ENCODE data around the gene SLC35C1. TPM values are rescaled to one million over a fixed set of nuclear protein-coding genes. Genes with fewer than 3 reads are reported as not detected.

The SLC35C1 gene
- total RNA-seq, 1 experiment from 2014 or later, result 8.9 TPM

DNA sequence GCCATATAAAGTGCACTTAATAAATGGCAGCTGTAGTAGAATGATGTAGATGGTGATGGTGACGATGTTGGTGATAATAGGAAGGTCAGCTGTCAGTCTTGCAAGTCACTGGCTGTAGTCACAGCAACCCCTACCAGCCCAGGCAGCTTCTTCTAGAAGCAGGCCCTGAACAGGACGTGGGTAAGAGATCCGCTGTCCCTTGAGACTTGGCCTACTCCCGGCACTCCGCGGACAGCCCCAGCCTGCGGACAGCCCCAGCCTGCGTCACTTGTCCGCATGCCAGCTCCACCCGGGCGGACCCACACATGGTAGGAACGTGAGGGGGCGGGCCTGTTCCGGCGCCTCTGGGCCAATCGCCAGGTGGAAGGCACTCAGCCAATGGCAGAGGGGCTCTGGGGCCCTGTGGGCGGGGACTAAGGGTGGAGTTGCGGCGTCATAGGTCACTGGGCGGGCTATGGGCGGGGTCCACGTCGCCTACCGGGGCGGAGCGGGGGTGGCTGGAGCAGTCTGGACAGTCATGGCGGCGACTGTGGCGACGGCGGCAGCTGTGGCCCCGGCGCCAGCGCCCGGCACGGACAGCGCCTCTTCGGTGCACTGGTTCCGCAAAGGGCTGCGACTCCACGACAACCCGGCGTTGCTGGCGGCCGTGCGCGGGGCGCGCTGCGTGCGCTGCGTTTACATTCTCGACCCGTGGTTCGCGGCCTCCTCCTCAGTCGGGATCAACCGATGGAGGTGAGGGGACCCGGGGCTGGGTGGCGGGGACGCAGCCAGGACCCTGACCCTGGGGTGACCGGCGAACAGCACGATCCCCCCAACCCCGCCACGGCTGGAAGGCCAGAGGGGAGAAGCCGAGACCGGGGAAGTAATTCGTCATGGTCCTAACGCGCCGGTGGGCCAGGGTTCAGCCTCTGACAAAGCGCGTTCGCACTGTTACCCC, 42.3 kb downstream of the SLC35C1 start, which contains the start of gene CRY2:
CRY2 (plus strand) TSS at position 502 of the 937 bp plus-strand sequence; CDS start at position 518, 16 bp downstream.
- H3T11ph ChIP-seq (ENCODE audit: low read length), result no peak within 1 kb of the TSS
- no peaks in the 10 kb centered on the region for H3K9me3 ChIP-seq (ENCODE audit: control insufficient read depth, low read depth, low read length)
- H3K4me1 Mint-ChIP-seq, result peaks cover 21 to 29% of the 10 kb centered on the region in 2 experiments
- H2AK5ac ChIP-seq (ENCODE audit: insufficient read length, low read length), result no peak within 1 kb of the TSS
- H4K5ac ChIP-seq (ENCODE audit: insufficient read length, low read depth, low read length), result no peak within 1 kb of the TSS
- no peak within 1 kb of the TSS for H3K23ac ChIP-seq (ENCODE audit: insufficient read length, low read depth, low read length)
- no peak within 1 kb of the TSS for H2BK120ac ChIP-seq (ENCODE audit: low read depth, low read length, poor library complexity, severe bottlenecking)
- H3K4ac ChIP-seq (ENCODE audit: low read depth, low read length), result no peak within 1 kb of the TSS
- no peaks in the 10 kb centered on the region; a peak in 1 of 5 replicates for H3K9me3 Mint-ChIP-seq
- no peak within 1 kb of the TSS for H3K27ac ChIP-seq (ENCODE audit: insufficient read length, low read depth, low read length)
- no peaks in the 10 kb centered on the region; a peak in 1 of 7 replicates for H3K36me3 Mint-ChIP-seq (ENCODE audit: insufficient read depth in 1 of 3, low read depth in 3 of 3)
- H2BK5ac ChIP-seq (ENCODE audit: insufficient read length, low read length), result no peak within 1 kb of the TSS
- H3K18ac ChIP-seq (ENCODE audit: insufficient read length, low read depth, low read length), result peak within 1 kb of the TSS; percentile 65
- no peaks in the 10 kb centered on the region for H3K79me1 ChIP-seq (ENCODE audit: insufficient read depth, low read depth, low read length, poor library complexity, severe bottlenecking)
- no peak within 1 kb of the TSS for H2AFZ ChIP-seq (ENCODE audit: low read length)
- no peak within 1 kb of the TSS for H4K8ac ChIP-seq (replicated peaks; ENCODE audit: insufficient read length, low read depth, low read length)
- H3K14ac ChIP-seq (ENCODE audit: insufficient read depth, low read length), result peak within 1 kb of the TSS; percentile 74
- WGBS (ENCODE audit: extremely low coverage, insufficient read length, low lambda C conversion rate), result no CpG with 5 or more reads among the region's 75 CpGs
- H3K4me1 ChIP-seq (ENCODE audit: insufficient read depth, low read length), result peaks cover 2% of the 10 kb centered on the region; the same call in 1 of the 2 replicates
- no peak within 1 kb of the TSS for H3K27ac Mint-ChIP-seq
- H2BK15ac ChIP-seq (ENCODE audit: low read depth, low read length), result no peak within 1 kb of the TSS
- no peak within 1 kb of the TSS for H2BK20ac ChIP-seq (ENCODE audit: low read depth, low read length, poor library complexity, severe bottlenecking)
- peaks cover 6% of the 10 kb centered on the region for H3K23me2 ChIP-seq (ENCODE audit: insufficient read length, low read depth, low read length, poor library complexity, severe bottlenecking)
- DNase-seq, result peak; percentile 99
- no peak within 1 kb of the TSS for H3K56ac ChIP-seq (ENCODE audit: insufficient read length, low read depth, low read length)
- no peak within 1 kb of the TSS for H2BK12ac ChIP-seq (ENCODE audit: insufficient read length, low read depth, low read length)
- H3K9ac ChIP-seq (ENCODE audit: extremely low read depth, insufficient read length, low read length), result peak within 1 kb of the TSS; percentile 64
- TF ChIP-seq CTCF (conservative IDR thresholded peaks at IDR 0.05), result no peak
- H3K27me3 Mint-ChIP-seq (ENCODE audit: low read depth), result peaks cover 38% of the 10 kb centered on the region
- no peaks in the 10 kb centered on the region for H4K20me1 ChIP-seq (ENCODE audit: control insufficient read depth, insufficient read depth, insufficient read length)
- H3K27me3 ChIP-seq (ENCODE audit: insufficient read depth, low read length), result peaks cover 7% of the 10 kb centered on the region; the same call in 1 of the 2 replicates
- peak within 1 kb of the TSS; percentile 68 for H3K4me2 ChIP-seq (ENCODE audit: insufficient read depth, insufficient read length, low read length)
- peak within 1 kb of the TSS; percentile 77 to 88 for H3K4me3 Mint-ChIP-seq
- H3K79me2 ChIP-seq (ENCODE audit: insufficient read depth, low read length), result no peaks in the 10 kb centered on the region
- H4K91ac ChIP-seq (ENCODE audit: insufficient read length, low read depth, low read length), result no peak within 1 kb of the TSS

Measured in H9 (cell line).